ENCODE data around the gene LTA4H.

GRCh38 chr12:96083020-96083719 lies 47.8 kb upstream of the LTA4H start:
- no peak for TF ChIP-seq POLR2A (IDR thresholded peaks at IDR 0.05; ENCODE audit: low read depth, low read length)
- no peak for TF ChIP-seq POLR2AphosphoS5 (IDR thresholded peaks at IDR 0.05; ENCODE audit: low read depth, low read length)
- TF ChIP-seq TAF1 (IDR thresholded peaks at IDR 0.05; ENCODE audit: borderline replicate concordance, low read depth, low read length) = no peak

Measured in GM12892 (cell line).